Cortex of kidney (tissue), 1 donor: ENCODE measurements around the gene PARP16.

Experiments used
- DNase-seq: peaks from one replicate; lab custom pipeline; 2025; lab: John Stamatoyannopoulos, UW

The PARP16 gene

DNA sequence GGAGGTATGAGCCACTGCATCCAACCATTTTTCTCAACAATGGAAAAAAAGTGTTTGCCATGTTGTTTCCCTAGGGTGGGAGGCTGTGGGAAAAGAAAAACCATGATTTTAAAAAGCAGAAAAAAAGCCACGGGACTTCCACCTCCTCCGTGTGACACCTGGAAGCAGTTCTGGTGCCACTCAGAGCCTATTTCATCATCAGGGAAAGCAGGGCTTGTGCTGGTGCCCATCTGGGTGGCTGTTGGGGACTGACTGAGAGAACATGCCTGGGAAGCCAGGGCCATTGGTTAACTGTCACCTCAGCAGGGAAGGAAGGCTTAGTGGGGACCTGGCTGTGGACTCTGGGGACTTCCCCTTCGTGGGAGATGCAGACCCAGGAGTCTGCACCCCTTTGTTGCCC lies 25.1 kb upstream of the PARP16 start:
- DNase-seq = no peak

DNA sequence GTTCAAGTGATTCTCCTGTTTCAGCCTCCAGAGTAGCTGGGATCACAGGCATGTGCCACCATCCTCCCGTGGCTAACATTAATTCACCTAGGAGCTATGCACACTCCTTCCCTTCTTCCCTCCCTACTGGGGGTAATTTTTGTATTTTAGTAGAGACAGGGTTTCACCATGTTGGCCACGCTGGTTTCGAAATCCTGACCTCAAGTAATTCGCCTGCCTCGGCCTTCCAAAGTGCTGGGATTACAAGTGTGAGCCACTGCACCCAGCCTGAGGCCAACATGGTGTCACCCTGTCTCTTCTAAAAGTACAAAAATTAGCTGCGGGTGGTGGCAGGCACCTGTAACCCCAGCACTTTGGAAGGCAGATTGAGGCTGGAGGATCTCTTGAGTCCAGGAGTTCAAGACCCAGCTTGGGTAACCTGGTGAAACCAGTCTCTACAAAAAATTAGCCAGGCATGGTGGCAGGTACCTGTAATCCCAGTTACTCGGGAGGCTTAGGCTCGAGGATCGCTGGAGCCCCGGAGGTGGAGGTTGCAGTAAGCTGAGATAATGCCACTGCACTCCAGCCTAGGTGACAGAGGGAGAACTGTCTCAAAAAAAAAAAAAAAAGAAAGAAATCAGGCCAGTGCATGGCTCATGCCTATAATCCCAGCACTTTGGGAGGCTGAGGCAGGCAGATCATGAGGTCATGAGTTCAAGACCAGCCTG lies 23.9 kb upstream of the PARP16 start:
- DNase-seq = no peak

- DNase-seq = no peak
Measured at GRCh38 chr15:65309882-65310418, 23.3 kb upstream of the PARP16 start.

GRCh38 chr15:65307978-65308377 lies 21.3 kb upstream of the PARP16 start:
- DNase-seq = no peak

DNA sequence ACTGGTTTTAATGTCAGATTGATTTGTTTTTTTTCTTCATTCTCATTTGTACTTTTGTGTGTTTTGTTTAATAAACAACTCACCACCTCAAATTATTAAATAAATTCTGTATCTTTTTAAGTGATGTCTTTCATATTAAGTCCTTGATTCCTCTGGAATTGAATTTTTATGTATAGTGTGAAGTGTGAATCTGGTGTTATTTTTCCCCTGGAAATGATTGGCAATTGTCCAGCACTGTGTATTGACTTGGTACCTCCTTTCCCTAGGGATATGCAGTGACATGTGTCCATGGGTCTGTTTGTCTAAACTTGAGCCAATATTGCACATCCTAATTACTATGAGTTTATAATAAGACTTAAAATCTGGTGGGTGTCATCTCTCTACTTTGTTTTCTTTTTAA lies 19.9 kb upstream of the PARP16 start:
- no peak for DNase-seq

- no peak for DNase-seq
Measured at GRCh38 chr15:65305776-65306175, 19.1 kb upstream of the PARP16 start.

DNA sequence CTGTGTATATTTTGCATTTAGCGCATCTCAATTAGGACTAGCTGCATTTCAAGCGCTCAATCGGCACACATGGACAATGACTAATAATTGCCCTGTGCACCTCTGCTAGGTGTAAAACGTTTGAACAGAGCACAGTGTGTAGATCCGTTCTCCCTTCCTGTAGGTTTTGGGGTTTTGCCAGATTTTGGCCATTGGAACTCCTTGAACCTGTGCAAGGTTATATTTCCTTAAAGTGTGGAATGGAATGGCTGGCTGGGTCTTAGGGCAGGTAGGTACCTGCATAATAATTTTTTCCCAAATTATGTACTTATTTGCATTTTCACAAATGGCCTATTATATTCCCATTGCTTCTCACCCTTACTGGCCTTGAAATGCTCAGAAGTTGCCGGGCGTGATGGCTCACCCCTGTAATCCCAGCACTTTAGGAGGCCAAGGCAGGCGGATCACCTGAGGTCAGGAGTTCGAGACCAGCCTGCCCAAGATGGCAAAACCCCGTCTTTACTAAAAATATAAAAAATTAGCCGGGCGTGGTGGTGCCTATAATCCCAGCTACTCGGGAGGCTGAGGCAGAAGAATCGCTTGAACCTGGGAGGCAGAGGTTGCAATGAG lies 18.6 kb upstream of the PARP16 start:
- DNase-seq = no peak

- DNase-seq = no peak
Measured at GRCh38 chr15:65304381-65305149, 17.9 kb upstream of the PARP16 start, which contains the start of gene RNU5B-1. Gene RNU5B-1, plus strand, starts transcription at chr15:65304677.

GRCh38 chr15:65303687-65304380 lies 17.2 kb upstream of the PARP16 start:
- DNase-seq = no peak

GRCh38 chr15:65302061-65302460 lies 15.4 kb upstream of the PARP16 start:
- DNase-seq = no peak

GRCh38 chr15:65300924-65301441 lies 14.3 kb upstream of the PARP16 start:
- no peak for DNase-seq

- no peak for DNase-seq
Measured at GRCh38 chr15:65298731-65299130, 12.0 kb upstream of the PARP16 start.

DNA sequence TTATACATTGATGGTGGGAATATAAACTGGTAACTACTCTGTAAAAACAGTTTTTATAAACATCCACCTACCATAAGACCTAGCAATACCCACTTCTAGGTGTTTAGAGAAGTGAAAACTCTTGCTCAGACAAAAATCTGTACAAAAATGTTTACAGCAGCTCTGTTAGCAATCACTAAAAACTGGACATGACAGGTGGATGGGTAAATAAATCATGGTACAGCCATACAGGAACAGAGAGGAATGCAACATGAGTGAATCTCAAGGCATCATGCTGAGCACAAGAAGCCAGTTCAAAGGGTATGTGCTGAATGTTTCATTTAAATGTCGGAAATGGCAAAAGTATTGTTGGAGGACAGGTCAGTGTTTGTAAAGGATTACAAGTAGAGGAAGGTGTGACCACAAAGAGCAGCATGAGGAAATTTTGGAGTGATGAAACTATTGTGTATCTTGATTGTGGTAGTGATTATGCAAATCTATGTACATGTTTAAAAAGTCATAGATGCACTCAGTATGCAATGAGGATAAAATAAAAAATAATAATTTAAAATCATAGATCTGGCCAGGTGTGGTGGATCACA lies 6.3 kb upstream of the PARP16 start:
- no peak for DNase-seq

GRCh38 chr15:65290228-65290627 lies 3.5 kb upstream of the PARP16 start:
- DNase-seq = no peak

- no peak for DNase-seq
Measured at GRCh38 chr15:65289261-65289854, 2.7 kb upstream of the PARP16 start.

DNA sequence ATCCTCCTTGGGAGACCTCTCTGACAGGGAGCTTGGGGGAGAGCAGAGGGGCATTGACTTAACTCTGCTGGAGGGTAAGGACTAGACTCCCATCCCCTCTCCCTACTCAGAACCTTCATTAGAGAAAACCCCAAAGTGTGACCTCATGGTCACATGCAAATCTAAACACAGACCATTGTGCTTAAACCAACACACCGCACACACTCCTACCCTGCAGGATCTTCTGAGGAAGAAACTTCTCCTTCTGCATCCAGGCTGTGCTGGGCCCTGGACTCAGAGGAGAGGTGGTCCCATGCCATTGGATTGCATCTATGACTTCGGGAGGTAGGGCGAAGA lies 805 bp upstream of the PARP16 start:
- no peak for DNase-seq

DNA sequence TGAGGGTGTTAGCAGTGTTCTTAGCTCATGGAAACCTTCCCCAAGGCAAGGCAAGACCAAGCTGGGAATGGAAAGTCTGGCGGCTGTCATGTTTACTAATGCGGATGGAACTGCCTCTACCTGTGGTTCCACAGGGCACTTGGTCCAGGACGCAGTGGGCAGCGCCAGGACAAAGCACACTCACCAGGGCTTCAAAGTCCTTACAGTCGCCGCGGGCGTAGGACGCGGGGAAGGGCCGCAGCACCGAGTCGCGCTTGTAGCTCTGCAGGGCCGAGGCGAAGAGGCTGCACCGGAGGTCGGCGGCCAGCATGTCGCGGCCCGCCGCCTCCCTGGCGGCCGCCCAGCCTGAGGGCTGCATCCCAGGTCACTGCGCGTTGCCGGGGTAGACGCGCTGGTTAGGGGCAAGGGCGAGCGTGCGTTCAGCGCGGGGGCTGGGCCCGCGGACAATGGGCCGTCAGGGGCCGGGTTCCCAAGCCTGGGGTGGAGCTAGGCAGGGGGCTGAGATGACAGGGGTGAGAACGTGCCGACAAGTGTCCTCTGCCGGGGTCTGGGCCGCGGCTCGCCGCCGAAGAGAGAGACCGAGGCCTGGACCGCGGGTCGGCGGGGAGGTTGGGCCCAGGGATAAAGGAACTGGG lies 497 bp downstream of the PARP16 start:
- no peak for DNase-seq

GRCh38 chr15:65285291-65286068 lies 1.2 kb downstream of the PARP16 start:
- DNase-seq = no peak

- no peak for DNase-seq
Measured at GRCh38 chr15:65278480-65278879, 8.2 kb downstream of the PARP16 start.

DNA sequence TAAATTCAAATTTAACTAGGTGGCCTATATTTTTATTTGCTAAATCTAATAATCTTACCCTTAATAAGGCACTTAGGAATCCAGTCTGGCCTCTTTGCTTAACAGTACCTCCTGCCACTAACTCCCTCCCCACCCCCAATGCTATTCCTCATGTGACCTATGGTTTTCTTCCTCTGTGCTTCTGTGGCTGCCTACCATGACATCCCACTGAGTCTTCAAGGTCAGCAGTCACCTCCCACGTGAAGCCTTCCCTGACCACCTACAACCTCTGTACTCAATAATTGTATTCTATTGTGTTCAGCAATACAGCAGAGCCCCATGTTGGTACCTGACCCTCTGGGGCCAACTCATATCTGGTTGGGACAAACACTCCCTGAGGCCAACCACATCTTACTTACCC lies 9.7 kb downstream of the PARP16 start:
- DNase-seq = no peak
